ENCODE measurements around the gene UTY. TPM values are rescaled to one million over a fixed set of nuclear protein-coding genes. Genes with fewer than 3 reads are reported as not detected.

The UTY gene
- total and polyA plus RNA-seq, 10 of the 15 experiments (the other 5 are each of a cell fraction or from before 2014, with no cell fraction given), result 0.13 TPM; not detected in 9

- TF ChIP-seq PAX8 (IDR thresholded peaks at IDR 0.05), result no peak
- TF ChIP-seq ATF7 (IDR thresholded peaks at IDR 0.05; ENCODE audit: low read depth), result no peak
- no peak for TF ChIP-seq ZNF592 (IDR thresholded peaks at IDR 0.05)
- no peak for TF ChIP-seq GATAD2B (conservative IDR thresholded peaks at IDR 0.05; ENCODE audit: low read depth)
- no peak for TF ChIP-seq BCLAF1 (IDR thresholded peaks at IDR 0.05)
- TF ChIP-seq USF1 (IDR thresholded peaks at IDR 0.05; ENCODE audit: borderline replicate concordance, extremely low read length, insufficient read depth, low read depth, low read length), result no peak
- no peak for TF ChIP-seq HDAC6 (IDR thresholded peaks at IDR 0.05; ENCODE audit: unreplicated experiment)
- no peak for TF ChIP-seq RUNX3 (IDR thresholded peaks at IDR 0.05; ENCODE audit: low read length)
- DNase-seq (ENCODE audit: low read depth, low spot score) (no peak), FAIRE-seq (no peak), ATAC-seq (no peak)
- POLR2A ChIA-PET, result no interaction called here
- Histone ChIP-seq H3K27ac (ENCODE audit: control insufficient read depth, insufficient read depth) (no peak overlapping the region), H2AFZ (ENCODE audit: control insufficient read depth, low read depth, low read length) (no peak overlapping the region), H3K27me3 (replicated peaks in 1 of 2; ENCODE audit: control insufficient read depth in 2 of 2, insufficient read depth in 2 of 2, low read length in 1 of 2) (no peaks in the 10 kb centered on the region), H3K4me2 (ENCODE audit: control insufficient read depth, insufficient read depth) (no peak overlapping the region), H4K20me1 (ENCODE audit: control insufficient read depth, insufficient read depth) (no peaks in the 10 kb centered on the region), H3K36me3 (ENCODE audit: control insufficient read depth in 2 of 2, insufficient read depth in 2 of 2, low read length in 1 of 2) (no peaks in the 10 kb centered on the region), H3K4me3 (no peak overlapping the region), H3K4me1 (ENCODE audit: control insufficient read depth, insufficient read depth, low read length) (no peaks in the 10 kb centered on the region), H3K9me3 (replicated peaks; ENCODE audit: control insufficient read depth, insufficient read depth, low read length) (no peaks in the 10 kb centered on the region), H3K79me2 (ENCODE audit: control insufficient read depth, insufficient read depth, low read length) (no peaks in the 10 kb centered on the region), H3K9ac (ENCODE audit: control insufficient read depth, insufficient read depth, low read length) (no peak overlapping the region)
- CTCF ChIA-PET, result no interaction called here
- BruUV-seq (replicated peaks), result no TSS peak
- intact Hi-C loops (cut with micrococcal nuclease; ENCODE audit: unreplicated experiment) (no loop called here), in situ Hi-C loops (cut with MboI) (no loop called here)
- no CpG with 5 or more reads among the region's 4 CpGs for WGBS (ENCODE audit: insufficient coverage, insufficient replicate concordance, low lambda C conversion rate, missing lambda C conversion rate)
- SMC1A ChIA-PET (ENCODE audit: uncharacterized antibody, unreplicated experiment), result no interaction called here
- RAD21 ChIA-PET (ENCODE audit: unreplicated experiment), result no interaction called here
Observed at GRCh38 chrY:13300795-13301194, 179.0 kb downstream of the UTY start.
